GM12892 (cell line): ENCODE results near the gene AGO3.

ENCODE experiments used
- POLR2AphosphoS5 ChIP-seq: IDR thresholded peaks from 2 replicates; pipeline ENCODE4 v1.6.1; 2011; ENCODE audit warnings: low read depth, low read length, control low read depth
- TAF1 ChIP-seq: IDR thresholded peaks from 2 replicates; pipeline ENCODE4 v1.6.1; 2011; ENCODE audit warnings: low read depth, mild to moderate bottlenecking, control low read depth, low read length, borderline replicate concordance

DNA sequence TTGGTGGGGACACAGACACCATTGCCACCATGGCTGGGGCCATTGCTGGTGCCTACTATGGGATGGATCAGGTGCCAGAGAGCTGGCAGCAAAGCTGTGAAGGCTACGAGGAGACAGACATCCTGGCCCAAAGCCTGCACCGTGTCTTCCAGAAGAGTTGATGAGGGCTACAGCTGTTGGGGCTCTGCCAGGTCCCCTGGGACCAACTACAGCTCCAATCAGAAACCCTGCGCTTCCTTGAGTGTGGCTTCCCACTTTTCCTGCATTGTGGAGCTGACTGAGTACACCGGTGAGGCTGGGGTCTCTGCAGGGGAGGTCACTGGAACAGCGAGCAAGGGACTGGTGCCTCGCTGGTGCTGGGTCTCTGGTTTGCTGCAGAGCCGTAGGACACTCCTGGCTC is 162.3 kb downstream of the AGO3 start:
- TF ChIP-seq POLR2AphosphoS5 (no peak), TAF1 (no peak)
